ENCODE data around the gene STAB2. TPM values are rescaled to one million over a fixed set of nuclear protein-coding genes. Genes with fewer than 3 reads are reported as not detected.
A peak's percentile ranks its signal among the peaks of the same experiment; 100 is the strongest.

STAB2 gene
- polyA plus RNA-seq, 1 donor: 1.9 TPM

GRCh38 chr12:103580026-103580425 is 7.0 kb upstream of the STAB2 start:
- DNase-seq: no peak

DNA sequence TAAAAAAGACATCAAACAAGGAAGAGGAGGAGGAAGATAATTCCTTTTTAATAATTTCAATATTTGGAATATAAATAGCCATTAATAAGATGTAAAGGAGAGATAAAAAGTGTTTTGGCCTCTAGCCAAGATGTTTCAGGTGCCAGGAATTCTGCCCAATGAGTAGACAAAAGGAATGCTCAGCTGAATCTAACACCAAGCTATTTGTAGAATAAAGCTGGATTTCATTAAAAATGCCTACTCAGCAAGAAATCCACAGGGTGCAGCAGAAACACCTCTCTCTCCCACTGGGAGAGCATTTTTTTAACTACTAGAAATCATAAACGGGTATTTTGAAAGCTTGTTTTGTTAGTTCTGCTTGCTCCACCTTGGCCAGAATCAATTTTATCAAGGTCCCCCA is 4.1 kb upstream of the STAB2 start:
- DNase-seq: no peak

- no peak for DNase-seq
These were observed 941 bp upstream of the STAB2 start for GRCh38 chr12:103586132-103586531.

DNA sequence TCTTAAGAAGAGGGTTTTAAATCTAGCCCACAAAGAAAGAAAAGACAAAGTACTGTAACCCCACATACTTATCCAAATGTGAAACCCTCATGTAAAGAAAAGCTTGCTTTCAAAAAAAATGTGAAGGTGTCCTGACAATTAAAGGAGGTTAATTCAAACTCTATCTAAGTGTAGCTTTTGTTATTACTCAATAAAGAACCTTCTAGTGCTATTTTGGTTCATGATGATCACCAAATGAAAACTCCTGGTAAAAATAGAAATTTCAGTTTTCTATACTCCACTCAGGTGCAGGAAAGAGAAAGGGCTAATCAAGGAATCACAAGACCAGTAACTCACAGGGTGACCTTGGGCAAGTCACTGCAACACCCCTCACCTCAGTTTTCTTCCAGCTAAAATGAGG is 1.6 kb downstream of the STAB2 start:
- no peak for DNase-seq

DNA sequence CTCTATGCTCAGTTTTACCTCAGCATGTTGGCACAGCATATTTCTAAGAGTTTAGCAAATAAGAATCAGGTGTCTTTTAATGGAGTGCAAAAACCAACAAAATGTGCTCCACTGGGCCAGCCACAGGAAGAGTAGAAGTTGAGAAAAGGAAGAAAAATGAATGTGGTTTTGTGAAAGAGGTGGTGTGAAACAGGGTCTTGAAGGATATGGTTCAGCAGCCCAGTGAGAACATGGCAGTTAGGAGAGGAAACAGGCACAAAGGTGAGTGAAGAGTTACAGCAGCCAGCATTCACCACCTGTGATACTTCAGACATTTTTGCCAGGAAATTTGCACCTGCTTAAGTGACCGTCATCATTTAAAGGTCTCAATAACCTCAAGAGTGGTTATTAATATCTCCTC is 2.4 kb downstream of the STAB2 start:
- no peak for DNase-seq

DNA sequence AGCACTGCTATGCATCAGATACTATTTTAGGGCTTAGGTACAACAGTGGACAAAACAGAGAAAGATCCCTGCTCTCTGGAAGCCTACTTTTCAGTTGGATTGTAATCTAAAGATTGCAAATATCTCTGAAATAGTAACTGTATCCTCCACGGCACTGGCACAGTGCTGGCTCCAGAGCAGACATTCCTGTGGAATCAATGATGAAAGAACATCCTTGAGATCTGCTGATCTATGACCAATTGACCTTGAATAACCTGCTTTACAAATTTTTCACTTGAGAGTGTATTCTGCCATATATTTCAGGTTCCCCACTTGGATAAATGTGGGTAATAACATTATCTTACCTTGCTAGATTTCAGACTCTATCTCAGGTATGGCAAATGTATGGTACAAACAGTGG is 3.2 kb downstream of the STAB2 start:
- no peak for DNase-seq

GRCh38 chr12:103596981-103597380 is 9.9 kb downstream of the STAB2 start:
- DNase-seq: no peak

DNA sequence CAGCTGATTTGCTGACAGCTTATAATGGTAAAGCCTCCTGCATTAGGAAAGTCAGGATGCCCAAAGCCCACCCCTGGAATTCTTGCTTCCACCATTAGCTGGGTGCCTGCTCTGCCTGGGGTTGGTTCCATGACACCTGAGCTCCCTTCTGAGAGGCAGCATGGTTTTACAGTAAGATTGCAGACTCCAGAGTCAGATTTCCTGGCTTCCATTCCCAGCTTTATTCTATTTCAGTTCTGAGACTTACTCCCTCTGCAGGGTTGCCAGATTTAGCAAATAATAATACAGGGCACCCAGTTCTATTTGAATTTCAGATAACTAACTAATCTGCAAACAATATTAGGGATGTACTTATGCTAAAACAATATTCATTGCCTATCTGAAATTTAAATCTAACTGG is 12.2 kb downstream of the STAB2 start:
- no peak for DNase-seq

- DNase-seq: no peak
These were observed 14.1 kb downstream of the STAB2 start for GRCh38 chr12:103600967-103601728.

- no peak for DNase-seq
These were observed 33.3 kb downstream of the STAB2 start for GRCh38 chr12:103620395-103620794.

GRCh38 chr12:103623716-103624115 is 36.6 kb downstream of the STAB2 start:
- no peak for DNase-seq

DNA sequence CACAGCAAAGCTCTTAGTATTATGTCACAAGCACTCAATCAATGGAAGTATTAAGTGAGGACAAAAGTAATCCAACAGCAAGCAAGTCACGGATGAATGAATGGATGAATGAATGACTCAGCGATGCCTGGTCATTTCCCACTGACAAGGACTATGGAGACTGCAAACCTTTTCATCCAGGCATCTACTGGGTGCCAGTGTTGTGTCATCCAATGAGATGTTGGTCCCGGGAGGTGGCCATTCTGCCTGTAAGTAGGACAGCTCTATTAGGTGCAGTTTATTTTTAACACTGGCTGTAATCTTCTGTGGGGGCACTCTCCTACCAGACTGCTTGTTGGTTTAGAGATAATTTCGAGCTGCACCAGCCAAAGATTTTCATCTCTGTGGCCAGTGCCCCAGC is 39.4 kb downstream of the STAB2 start:
- no peak for DNase-seq

- no peak for DNase-seq
These were observed 40.2 kb downstream of the STAB2 start for GRCh38 chr12:103627189-103627855.

DNA sequence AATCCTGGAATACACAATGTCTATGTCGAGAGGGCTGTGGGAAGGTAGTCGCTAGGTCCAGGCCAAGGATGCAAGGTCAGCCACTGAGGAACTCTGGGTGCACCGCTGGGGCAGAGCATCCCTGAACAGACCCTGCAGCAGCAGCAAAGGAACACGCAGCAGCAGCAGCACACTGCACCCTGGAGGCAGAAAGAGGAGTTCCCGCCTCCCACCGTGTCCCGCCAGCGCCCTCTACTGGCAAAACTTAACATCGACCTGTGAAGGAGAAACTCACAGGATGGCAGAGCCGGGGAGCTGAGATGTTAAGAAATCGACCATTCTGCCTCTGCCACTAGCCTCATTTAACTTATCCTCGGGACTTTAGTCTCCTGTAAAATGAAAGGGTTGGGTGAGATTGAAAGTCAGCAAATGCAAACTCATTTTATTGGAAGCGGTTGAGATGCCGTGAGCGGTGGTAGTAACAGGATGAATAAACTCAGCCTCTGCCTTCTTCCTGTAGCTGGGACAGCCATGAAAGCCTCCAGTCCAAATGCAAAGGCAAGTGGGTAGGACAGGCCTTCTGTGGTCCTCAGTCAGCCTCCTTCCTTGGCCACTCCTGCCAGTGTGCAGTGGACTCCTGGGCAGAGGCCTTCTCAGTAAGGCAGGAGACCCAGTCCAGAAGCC is 45.6 kb downstream of the STAB2 start:
- peak; percentile 11 for DNase-seq

DNA sequence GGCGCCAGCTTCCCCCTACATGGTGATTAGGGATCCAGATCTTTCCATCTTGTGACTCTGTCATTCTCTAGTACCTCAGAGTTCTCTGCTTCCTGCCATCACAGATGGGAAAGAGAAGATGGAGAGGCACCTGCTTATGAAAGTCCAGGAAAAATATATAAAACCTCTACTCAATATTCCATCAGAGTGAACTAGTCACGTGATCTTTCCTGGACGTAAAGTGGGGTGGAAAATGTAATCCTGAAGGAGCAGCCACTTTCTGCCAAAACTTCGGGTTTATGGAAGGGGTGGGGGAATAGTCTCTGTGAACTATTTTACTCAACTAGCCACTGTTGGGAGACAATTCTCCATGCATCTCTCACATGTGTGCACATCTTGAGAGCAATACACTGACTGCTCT is 47.7 kb downstream of the STAB2 start:
- DNase-seq: no peak

DNA sequence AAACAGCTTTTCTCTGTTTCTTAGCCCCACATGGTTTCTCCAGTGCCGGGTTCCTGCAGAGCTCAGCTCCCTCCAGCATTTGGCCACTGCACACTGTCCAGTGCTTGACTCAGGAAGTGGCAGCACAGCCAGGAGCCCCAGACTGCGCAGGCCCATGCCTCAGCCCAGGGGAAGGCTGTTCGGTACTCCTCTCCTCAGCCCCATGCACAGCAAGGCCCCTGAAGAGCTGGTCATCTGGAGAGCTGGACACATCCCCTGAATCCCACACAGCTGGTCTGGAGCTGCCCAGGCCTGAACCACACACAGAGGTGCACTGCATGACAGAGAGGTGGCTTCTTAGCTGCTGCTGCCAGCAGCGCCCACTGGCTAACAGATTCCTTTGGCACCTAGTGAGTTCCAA is 48.3 kb downstream of the STAB2 start:
- no peak for DNase-seq

DNA sequence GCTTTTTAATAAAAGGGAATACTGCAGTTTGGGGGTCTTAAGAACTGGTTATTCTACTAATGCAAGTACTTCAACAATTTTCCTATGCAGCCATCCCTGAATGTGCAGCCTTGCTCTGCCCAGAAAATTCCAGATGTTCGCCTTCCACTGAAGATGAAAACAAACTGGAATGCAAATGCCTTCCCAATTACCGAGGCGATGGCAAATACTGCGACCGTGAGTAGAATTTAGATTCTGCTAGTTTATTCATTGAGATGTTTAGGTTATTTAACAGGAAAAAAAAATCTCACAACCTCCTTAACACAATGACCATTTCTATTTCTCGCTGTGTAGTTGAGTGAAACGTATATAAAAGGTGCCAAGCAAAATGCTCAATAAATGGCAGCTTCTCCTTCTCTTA is 49.9 kb downstream of the STAB2 start:
- DNase-seq: no peak

DNA sequence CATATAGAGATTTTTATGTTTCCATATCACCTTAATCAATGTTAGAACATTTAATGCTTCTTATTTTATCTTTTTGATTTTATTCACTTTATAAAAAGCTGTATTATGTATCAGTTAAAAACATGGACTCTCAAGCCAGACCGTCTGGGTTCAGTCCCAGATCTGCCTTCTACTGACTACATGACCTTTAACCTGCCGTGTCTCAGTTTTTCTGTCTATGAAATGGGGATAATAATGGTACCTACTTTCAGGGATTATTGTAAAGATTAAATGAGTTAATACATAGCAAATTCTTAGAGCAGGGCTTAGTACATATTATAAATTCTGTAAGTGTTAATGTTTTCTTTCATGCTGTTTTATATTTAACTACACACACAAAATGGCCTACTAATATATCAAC is 50.4 kb downstream of the STAB2 start:
- no peak for DNase-seq

DNA sequence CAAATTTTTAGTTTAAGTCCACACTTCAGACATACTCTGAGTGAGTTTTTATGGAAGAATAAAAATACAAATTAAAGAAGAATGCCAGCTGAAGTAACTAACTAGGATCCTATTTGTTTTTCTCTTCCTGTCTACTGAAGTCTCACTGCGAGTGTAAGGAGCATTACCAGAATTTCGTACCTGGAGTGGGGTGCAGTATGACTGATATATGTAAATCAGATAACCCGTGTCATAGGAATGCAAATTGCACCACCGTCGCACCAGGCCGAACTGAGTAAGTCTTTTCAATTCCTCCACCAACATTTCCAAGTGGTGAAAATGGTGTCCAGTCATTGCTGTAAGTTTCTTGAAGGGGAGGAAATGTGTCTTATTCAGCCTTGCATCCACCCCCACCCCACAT is 52.9 kb downstream of the STAB2 start:
- DNase-seq: no peak

GRCh38 chr12:103640410-103640809 is 53.3 kb downstream of the STAB2 start:
- no peak for DNase-seq

- DNase-seq: no peak
These were observed 53.8 kb downstream of the STAB2 start for GRCh38 chr12:103640831-103641230.

DNA sequence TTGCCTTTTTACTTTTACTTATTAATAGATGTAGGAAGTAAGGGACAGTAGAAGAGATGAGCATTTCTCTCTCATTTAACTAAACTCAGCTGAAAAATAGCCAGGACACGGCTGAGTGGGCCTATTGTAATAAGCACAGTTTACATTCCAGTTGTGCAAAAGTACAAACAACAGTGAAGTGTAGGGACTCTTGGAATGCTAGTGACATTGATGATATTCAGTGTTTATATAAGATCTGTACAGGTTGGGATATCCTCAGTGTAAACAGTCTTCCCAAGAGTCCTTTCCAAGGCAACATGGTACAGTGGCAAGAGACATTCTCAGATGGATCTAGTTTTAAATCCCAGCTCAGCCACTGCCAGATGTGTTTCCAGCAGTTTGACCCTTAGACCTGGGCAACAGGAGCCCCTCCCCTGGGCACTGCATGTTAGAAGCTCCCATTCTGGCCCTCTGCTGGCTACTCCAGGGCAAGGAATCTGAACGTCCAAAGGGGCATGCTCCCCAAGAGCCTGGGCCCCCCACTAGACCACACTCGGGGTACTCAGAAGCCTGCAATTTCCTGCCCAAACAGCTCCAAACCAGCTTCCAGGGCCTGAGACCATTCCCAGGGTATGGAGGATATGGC is 55.3 kb downstream of the STAB2 start:
- DNase-seq: no peak

DNA sequence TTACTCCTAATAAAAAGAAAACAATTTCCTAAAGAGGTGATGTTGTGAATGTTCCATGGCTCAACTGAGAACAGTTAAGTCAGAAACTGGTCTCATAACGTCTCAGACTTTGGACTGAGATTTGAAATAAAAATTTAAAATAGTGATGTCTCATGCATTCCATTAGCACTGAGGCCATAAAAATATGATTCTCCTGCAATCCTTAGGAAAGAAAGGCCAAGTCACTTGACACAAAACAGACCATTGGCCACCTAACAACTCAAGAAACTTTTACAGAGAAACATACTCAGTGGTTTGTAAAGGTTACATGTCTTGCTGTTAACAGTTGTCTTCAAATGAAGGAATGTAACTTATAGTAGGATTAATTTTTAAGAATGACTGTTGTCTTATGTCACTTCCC is 58.1 kb downstream of the STAB2 start:
- DNase-seq: no peak
